Stomach smooth muscle (tissue), 2 donors: ENCODE data around the gene TBX10.

Experiments
- H3K27ac ChIP-seq: one replicate; pipeline ENCODE4 v1.7.0; 2013; ENCODE audit warnings: mild to moderate bottlenecking, low read length, inconsistent platforms
- H3K27me3 ChIP-seq, 2 donors: one replicate each; pipeline ENCODE4 v1.7.0; 2013; ENCODE audit warnings: low read length in 2 of 2; ENCODE audit not compliant: insufficient read depth in 2 of 2, control insufficient read depth in 1 of 2
- H3K36me3 ChIP-seq, 2 donors: one replicate each; pipeline ENCODE4 v1.7.0; 2013; ENCODE audit warnings: low read length in 2 of 2; ENCODE audit not compliant: control insufficient read depth in 2 of 2, insufficient read depth in 2 of 2
- H3K4me1 ChIP-seq: one replicate; pipeline ENCODE4 v1.7.0; 2013; ENCODE audit warnings: low read length; ENCODE audit not compliant: control insufficient read depth, insufficient read depth
- H3K4me3 ChIP-seq, 2 donors: one replicate each; pipeline ENCODE4 v1.7.0; 2013; ENCODE audit warnings: low read length in 2 of 2
- H3K9ac ChIP-seq, 2 donors: one replicate each; pipeline ENCODE4 v1.7.0; 2013; ENCODE audit warnings: low read length in 2 of 2, mild to moderate bottlenecking in 1 of 2
- H3K9me3 ChIP-seq, 2 donors: one replicate each; pipeline ENCODE4 v1.7.0; 2013; ENCODE audit warnings: low read length in 2 of 2; ENCODE audit not compliant: control insufficient read depth in 2 of 2
- donor health status: healthy.
- donor health status: Pancreatic carcinoma.

Gene TBX10

DNA sequence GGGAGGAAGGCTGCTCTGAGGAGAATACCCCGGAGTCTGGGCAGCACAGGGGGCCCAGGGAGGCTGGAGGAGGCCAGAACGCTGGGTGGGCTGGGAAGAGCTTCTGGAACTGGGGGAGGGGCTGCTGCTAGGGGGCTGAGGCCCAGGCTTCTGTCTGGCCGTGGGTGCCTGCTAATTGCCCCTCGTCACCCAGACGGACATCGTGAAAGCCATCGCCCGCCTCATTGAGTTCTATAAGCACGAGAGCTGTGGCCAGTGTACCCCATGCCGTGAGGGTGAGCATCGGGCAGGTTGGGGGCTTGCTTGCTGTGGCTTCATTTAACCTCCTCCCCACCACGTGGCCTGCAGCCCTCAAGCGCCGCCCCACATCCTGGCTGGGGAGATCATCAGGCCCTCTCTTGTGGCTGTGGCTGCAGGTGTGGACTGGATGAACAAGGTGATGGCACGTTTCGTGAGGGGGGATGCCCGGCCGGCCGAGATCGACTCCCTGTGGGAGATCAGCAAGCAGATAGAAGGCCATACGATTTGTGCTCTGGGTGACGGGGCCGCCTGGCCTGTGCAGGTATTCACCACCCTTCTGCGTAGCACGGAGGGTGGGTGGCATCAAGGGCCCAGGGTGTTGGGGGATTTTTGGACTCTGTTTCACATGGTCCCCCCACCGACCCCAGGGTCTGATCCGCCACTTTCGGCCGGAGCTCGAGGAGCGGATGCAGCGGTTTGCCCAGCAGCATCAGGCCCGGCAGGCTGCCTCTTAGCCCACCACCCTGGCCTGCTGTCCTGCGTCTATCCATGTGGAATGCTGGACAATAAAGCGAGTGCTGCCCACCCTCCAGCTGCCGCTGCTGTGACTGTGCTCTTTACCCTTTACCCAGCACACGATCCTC lies 27.6 kb downstream of the TBX10 start:
- Histone ChIP-seq H3K4me3 (no peak overlapping the region), H3K9ac (no peak overlapping the region), H3K27me3 (peaks cover 17 to 22% of the 10 kb centered on the region in 2 donors), H3K9me3 (no peaks in the 10 kb centered on the region), H3K36me3 (peaks cover 18 to 23% of the 10 kb centered on the region in 2 donors), H3K27ac (no peak overlapping the region), H3K4me1 (peaks cover 22% of the 10 kb centered on the region)

DNA sequence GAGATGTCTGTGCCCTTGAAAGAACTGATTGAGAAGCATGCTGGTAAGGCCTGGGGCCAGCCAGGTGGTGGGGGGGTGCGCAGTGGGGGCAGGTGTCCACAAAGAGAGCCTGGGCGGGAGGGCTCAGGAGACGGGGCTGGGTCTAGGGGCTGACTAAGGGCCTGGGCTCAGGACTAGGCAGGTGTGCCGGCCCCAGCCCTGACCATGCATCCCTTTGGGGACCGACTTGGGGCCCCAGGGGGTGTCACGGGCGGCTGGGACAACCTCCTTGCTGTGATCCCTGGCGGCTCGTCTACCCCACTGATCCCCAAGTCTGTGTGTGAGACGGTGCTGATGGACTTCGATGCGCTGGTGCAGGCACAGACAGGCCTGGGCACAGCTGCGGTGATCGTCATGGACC lies 28.4 kb downstream of the TBX10 start:
- Histone ChIP-seq H3K36me3 (peaks cover 18 to 23% of the 10 kb centered on the region in 2 donors), H3K4me3 (no peak overlapping the region), H3K27ac (no peak overlapping the region), H3K4me1 (peaks cover 25% of the 10 kb centered on the region), H3K27me3 (peaks cover 14 to 18% of the 10 kb centered on the region in 2 donors), H3K9me3 (no peaks in the 10 kb centered on the region), H3K9ac (no peak overlapping the region)

DNA sequence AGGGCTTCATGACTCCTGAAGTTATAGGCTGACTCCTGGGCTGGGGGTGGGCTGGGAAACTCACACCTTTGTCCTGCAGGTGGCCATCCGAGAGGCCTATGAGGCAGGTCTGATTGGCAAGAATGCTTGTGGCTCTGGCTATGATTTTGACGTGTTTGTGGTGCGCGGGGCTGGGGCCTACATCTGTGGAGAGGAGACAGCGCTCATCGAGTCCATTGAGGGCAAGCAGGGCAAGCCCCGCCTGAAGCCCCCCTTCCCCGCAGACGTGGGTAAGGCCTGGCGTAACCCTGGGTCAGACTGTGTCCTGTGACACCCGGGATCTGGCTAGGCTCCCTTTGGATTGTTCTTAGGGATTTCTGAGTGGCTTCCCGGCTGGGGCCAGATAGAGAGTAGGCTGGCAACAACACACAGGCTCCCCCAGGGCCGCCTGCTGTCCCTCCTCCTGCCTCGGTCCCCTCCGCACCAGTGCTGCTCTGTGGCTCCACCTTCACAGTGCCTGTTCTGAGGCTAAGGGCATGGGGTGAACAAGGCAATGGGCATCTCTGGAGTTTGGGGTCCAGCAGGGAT lies 29.2 kb downstream of the TBX10 start:
- Histone ChIP-seq H3K9ac (no peak overlapping the region), H3K4me1 (peaks cover 27% of the 10 kb centered on the region), H3K9me3 (no peaks in the 10 kb centered on the region), H3K4me3 (no peak overlapping the region), H3K36me3 (peaks cover 18 to 23% of the 10 kb centered on the region in 2 donors), H3K27ac (no peak overlapping the region), H3K27me3 (peaks cover 11 to 13% of the 10 kb centered on the region in 2 donors)

DNA sequence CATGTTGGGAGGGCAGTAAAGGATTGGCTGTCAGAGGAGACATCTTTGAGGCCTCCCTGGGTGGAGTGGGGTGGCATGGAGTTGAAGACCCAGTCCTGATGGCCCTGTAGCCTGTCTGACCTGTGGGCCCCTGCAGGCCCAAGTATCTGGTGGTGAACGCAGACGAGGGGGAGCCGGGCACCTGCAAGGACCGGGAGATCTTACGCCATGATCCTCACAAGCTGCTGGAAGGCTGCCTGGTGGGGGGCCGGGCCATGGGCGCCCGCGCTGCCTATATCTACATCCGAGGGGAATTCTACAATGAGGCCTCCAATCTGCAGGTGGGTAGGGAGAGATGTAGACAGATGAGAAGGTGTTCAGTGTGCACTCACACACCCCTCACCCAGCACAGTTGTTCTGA lies 30.2 kb downstream of the TBX10 start:
- peaks cover 18 to 23% of the 10 kb centered on the region in 2 donors for H3K36me3 ChIP-seq
- no peak overlapping the region for H3K27ac ChIP-seq
- no peaks in the 10 kb centered on the region for H3K9me3 ChIP-seq
- H3K4me3 ChIP-seq, result no peak overlapping the region
- peaks cover 23% of the 10 kb centered on the region for H3K4me1 ChIP-seq
- H3K9ac ChIP-seq, result no peak overlapping the region
- peaks cover under 1 to 4% of the 10 kb centered on the region in 2 donors for H3K27me3 ChIP-seq

DNA sequence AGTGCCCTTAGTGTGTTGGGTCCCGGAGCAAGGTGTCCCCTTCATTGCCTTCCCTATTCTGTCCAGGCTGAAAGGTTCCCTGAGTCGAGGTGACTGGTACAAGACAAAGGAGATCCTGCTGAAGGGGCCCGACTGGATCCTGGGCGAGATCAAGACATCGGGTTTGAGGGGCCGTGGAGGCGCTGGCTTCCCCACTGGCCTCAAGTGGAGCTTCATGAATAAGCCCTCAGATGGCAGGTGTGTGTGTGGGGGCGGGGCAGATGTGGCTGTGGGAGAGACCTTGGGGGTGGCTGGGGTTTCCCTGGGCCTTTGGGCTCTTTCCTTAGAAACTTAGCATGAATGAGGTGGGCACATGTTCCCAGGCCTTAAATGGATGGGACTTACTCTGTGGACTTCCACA lies 31.1 kb downstream of the TBX10 start:
- Histone ChIP-seq H3K4me1 (peaks cover 15% of the 10 kb centered on the region), H3K27ac (no peak overlapping the region), H3K4me3 (no peak overlapping the region), H3K27me3 (no peaks in the 10 kb centered on the region), H3K9ac (no peak overlapping the region), H3K36me3 (peaks cover 18 to 23% of the 10 kb centered on the region in 2 donors), H3K9me3 (no peaks in the 10 kb centered on the region)

DNA sequence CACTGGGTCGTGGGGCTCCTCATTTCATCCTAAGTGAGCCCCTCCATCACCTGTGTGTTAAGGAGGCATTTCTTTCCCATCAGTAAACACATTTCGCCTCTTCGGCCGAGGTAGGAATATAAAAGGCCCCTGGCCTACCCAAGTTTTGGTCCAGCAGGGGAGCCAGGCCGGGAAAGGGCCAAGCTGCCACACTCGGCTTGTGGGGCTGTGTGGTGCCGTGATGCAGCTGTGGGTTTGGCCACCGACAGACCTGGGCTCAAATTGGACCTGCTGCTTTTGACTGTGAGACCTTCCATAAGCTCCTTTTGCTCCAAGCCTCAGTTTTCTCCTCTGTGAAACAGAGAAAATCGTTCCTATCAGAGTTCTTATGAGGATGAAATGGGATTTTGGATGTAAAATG lies 32.1 kb downstream of the TBX10 start:
- Histone ChIP-seq H3K9me3 (no peaks in the 10 kb centered on the region), H3K27me3 (no peaks in the 10 kb centered on the region), H3K9ac (peak overlapping the region; percentile 94 to 99), H3K4me1 (peaks cover 15% of the 10 kb centered on the region), H3K27ac (peak overlapping the region; percentile 69), H3K4me3 (peak overlapping the region; percentile 94 to 97), H3K36me3 (peaks cover 18 to 22% of the 10 kb centered on the region in 2 donors)

DNA sequence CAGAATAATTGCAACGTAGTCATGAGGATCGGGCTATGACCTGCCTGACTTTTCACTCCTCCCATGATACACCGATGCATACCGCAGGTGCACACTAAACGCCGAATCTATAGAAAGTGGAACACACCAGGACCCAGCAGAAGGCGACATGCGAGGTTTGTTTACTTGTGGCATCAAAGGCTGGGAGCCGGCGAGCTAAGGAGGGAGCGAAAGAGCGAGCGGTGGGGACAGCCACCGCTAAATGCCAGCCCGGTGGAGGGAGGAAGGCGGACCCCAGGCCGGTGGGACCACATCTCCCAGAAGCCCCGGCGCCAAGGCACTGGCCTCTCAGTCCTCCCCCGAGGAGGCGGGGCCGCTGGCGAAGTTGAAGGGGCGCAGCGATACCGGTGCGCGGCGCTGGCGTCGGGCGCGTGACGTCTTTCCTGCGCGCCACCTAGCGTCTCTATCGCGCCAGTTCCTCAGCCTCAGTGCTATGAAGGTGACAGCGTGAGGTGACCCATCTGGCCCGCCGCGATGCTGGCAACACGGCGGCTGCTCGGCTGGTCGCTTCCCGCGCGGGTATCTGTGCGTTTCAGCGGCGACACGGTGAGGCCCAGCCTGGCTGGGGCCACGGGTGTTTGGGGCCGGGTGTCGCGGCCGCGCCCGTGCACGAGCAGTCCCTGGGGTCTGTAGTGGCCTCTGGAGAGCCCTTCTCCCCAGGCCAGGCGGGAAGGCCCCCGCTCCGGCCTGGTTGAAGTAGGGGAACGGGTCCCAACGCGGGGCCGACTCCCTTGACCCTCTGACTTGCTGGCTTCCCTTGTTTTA lies 32.9 kb downstream of the TBX10 start, which contains the start of gene NDUFV1:
Gene NDUFV1 (plus strand): TSS at position 445 of the 804 bp plus-strand sequence. CDS start 69 bp downstream, at position 514.
- H3K9me3 ChIP-seq, result no peaks in the 10 kb centered on the region
- H3K4me3 ChIP-seq, result peak within 1 kb of the TSS; percentile 94 to 97
- H3K9ac ChIP-seq, result peak within 1 kb of the TSS; percentile 94 to 99
- peaks cover 15% of the 10 kb centered on the region for H3K4me1 ChIP-seq
- peaks cover 13 to 22% of the 10 kb centered on the region in 2 donors for H3K36me3 ChIP-seq
- peak within 1 kb of the TSS; percentile 69 for H3K27ac ChIP-seq
- no peaks in the 10 kb centered on the region for H3K27me3 ChIP-seq

DNA sequence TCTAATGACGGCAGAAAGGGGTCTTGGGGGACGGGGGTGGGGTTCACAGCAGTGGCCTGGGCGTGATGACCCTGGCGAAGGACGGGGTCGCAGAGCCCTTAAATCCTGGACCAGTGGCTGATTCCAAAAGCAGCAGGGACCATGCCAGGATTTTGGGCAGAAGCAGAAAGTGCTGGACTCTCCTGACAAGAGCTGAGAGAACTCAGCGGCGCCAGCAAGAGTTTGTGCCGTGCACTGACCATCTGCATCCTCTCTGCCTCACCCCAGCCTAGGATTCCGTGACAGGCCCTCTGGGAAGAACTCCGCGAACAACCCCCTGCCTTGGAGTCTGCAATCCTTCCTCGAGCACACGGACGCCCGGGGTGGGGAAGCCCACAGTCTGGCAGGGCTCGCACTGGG lies 33.5 kb downstream of the TBX10 start:
- Histone ChIP-seq H3K9me3 (no peaks in the 10 kb centered on the region), H3K9ac (peak overlapping the region; percentile 78 to 99), H3K36me3 (peaks cover 13 to 20% of the 10 kb centered on the region in 2 donors), H3K4me3 (peak overlapping the region; percentile 94 to 97), H3K27me3 (no peaks in the 10 kb centered on the region), H3K4me1 (peaks cover 15% of the 10 kb centered on the region), H3K27ac (no peak overlapping the region)

DNA sequence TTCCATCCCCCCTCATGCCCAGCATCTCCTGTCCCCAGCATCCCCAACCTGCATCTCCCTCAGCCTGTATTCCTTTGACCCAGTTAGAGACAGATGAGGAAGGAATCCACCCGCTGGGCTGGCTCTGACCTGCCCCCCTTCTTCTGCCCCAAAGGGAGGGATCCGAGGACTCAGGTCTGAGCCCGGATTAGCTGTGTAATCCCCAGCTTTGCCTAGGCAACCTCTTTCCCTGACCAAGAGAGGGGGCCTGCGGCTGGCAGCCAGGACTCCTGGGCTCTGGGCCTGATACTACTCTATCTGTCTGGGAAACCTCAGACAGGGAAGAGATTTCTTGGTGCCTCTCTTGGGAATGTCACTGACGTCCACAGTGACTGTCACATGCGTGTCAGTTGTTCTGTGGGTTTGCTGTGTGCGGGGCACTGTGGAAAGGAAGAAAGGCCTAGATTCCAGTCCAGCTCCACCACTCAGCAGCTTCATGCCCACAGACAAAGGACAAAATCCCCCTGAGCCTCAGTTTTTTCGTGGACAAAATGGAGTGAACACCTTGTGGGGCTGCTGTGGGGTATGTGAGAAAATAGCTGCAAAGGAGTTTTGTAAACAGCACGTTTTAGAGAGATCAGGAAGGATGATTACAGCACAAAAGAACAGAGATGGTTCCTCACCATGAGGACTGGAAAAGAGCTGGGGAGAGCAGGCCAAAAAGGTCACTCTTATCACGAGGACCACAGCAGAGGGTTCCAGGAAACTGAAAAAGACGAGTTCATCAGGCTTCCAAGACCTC lies 34.1 kb downstream of the TBX10 start:
- Histone ChIP-seq H3K4me1 (peaks cover 15% of the 10 kb centered on the region), H3K36me3 (peaks cover 8 to 14% of the 10 kb centered on the region in 2 donors), H3K27me3 (peaks cover 0 to 3% of the 10 kb centered on the region in 2 donors), H3K4me3 (no peak overlapping the region), H3K9me3 (no peaks in the 10 kb centered on the region), H3K9ac (no peak overlapping the region), H3K27ac (no peak overlapping the region)

DNA sequence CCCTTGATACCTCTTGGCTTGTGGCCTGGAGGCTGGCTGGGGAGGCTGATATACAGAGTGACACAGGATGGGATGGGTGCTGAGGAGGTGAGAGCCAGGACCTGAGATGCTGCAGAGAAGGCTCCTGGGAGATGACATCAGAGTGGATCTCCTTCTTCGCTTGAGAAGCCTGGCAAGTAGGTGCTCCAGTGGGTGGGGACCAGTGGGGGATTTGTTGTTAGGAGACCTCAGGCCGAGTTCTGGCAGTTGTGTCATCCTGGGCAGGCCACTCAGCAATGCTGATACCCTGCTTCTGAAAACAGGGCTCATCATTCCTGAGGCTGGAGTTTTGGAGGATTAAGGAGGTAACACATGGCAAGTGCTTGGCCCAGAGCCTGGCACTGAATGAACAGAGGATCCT lies 34.7 kb downstream of the TBX10 start:
- Histone ChIP-seq H3K9ac (no peak overlapping the region), H3K27ac (no peak overlapping the region), H3K9me3 (no peaks in the 10 kb centered on the region)

More for the DNA sequence above, 34.7 kb downstream of the TBX10 start:
- peaks cover 0 to 3% of the 10 kb centered on the region in 2 donors for H3K27me3 ChIP-seq
- H3K36me3 ChIP-seq, result peaks cover 4 to 12% of the 10 kb centered on the region in 2 donors
- H3K4me1 ChIP-seq, result peaks cover 15% of the 10 kb centered on the region
- H3K4me3 ChIP-seq, result no peak overlapping the region
